NB4 (cell line): ENCODE measurements around the gene SNTG2.

Experiments used
- MYC ChIP-seq: IDR thresholded peaks from 2 replicates; pipeline ENCODE4 v1.6.1; 2011; ENCODE audit warnings: low read depth, low read length
- POLR2A ChIP-seq: IDR thresholded peaks from 2 replicates; pipeline ENCODE4 v1.6.1; 2011; ENCODE audit warnings: mild to moderate bottlenecking; ENCODE audit not compliant: insufficient read length; ENCODE audit errors: extremely low read depth
- TF ChIP-seq, protein P1 (sequence below): IDR thresholded peaks from one replicate; pipeline ENCODE4 v1.5.1; 2012; ENCODE audit warnings: low read depth, low read length
- TF ChIP-seq, protein P2 (sequence below): IDR thresholded peaks from 2 replicates; pipeline ENCODE4 v1.6.1; 2011; ENCODE audit warnings: low read depth, low read length

GRCh38 chr2:1210352-1210751 lies 259.7 kb downstream of the SNTG2 start:
- TF ChIP-seq, protein P1, sequence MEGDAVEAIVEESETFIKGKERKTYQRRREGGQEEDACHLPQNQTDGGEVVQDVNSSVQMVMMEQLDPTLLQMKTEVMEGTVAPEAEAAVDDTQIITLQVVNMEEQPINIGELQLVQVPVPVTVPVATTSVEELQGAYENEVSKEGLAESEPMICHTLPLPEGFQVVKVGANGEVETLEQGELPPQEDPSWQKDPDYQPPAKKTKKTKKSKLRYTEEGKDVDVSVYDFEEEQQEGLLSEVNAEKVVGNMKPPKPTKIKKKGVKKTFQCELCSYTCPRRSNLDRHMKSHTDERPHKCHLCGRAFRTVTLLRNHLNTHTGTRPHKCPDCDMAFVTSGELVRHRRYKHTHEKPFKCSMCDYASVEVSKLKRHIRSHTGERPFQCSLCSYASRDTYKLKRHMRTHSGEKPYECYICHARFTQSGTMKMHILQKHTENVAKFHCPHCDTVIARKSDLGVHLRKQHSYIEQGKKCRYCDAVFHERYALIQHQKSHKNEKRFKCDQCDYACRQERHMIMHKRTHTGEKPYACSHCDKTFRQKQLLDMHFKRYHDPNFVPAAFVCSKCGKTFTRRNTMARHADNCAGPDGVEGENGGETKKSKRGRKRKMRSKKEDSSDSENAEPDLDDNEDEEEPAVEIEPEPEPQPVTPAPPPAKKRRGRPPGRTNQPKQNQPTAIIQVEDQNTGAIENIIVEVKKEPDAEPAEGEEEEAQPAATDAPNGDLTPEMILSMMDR = no peak
- TF ChIP-seq POLR2A = no peak
- TF ChIP-seq, protein P2, sequence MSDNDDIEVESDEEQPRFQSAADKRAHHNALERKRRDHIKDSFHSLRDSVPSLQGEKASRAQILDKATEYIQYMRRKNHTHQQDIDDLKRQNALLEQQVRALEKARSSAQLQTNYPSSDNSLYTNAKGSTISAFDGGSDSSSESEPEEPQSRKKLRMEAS = no peak
- no peak for TF ChIP-seq MYC
